Activated CD4-positive, alpha-beta T cell treated with anti-CD3 and anti-CD28 coated beads, Interleukin-2, amount 10 ng/mL, durations not matched to agents 7 days and 5 days (primary cell): Measurements from ENCODE around the gene DDA1. TPM values are rescaled to one million over a fixed set of nuclear protein-coding genes. Genes with fewer than 3 reads are reported as not detected.

Experiments
- CTCF ChIA-PET: fragments of 350-600 bp; sonication (Branson Sonifier 250); formaldehyde crosslinking; loops from one replicate; lab custom pipeline; 2021; ENCODE audit warnings: antibody characterized with exemption; lab: Charles Lee
- POLR2A ChIA-PET: fragments of 350-600 bp; sonication (Branson Sonifier 250); formaldehyde crosslinking; loops from one replicate; lab custom pipeline; 2021; ENCODE audit warnings: antibody characterized with exemption; lab: Charles Lee
- DNase-seq: peaks from one replicate; pipeline ENCODE4 v3.0.0-alpha.2; 2020
- H3K27ac Mint-ChIP-seq: one replicate; pipeline ENCODE4 v1.8.0; 2021; ENCODE audit warnings: mild to moderate bottlenecking, moderate library complexity, mixed read lengths
- H3K27me3 Mint-ChIP-seq: one replicate; pipeline ENCODE4 v1.8.0; 2021; ENCODE audit warnings: mixed read lengths
- H3K36me3 Mint-ChIP-seq: one replicate; pipeline ENCODE4 v1.8.0; 2021; ENCODE audit warnings: low read depth, mixed read lengths
- H3K4me1 Mint-ChIP-seq: one replicate; pipeline ENCODE4 v1.8.0; 2021; ENCODE audit warnings: mixed read lengths
- H3K4me3 Mint-ChIP-seq: one replicate; pipeline ENCODE4 v1.8.0; 2021; ENCODE audit warnings: mild to moderate bottlenecking, moderate library complexity, mixed read lengths
- H3K9me3 Mint-ChIP-seq: one replicate; pipeline ENCODE4 v1.8.0; 2021; ENCODE audit warnings: mixed read lengths
- total RNA-seq, 2 experiments: library from RNA; stranded (reverse); gene quantifications; one replicate each; pipeline ENCODE4 v1.2.3, GENCODE V29; 2021

Gene DDA1
- total RNA-seq, 2 experiments from 2014 or later: 39.5 to 45.3 TPM

DNA sequence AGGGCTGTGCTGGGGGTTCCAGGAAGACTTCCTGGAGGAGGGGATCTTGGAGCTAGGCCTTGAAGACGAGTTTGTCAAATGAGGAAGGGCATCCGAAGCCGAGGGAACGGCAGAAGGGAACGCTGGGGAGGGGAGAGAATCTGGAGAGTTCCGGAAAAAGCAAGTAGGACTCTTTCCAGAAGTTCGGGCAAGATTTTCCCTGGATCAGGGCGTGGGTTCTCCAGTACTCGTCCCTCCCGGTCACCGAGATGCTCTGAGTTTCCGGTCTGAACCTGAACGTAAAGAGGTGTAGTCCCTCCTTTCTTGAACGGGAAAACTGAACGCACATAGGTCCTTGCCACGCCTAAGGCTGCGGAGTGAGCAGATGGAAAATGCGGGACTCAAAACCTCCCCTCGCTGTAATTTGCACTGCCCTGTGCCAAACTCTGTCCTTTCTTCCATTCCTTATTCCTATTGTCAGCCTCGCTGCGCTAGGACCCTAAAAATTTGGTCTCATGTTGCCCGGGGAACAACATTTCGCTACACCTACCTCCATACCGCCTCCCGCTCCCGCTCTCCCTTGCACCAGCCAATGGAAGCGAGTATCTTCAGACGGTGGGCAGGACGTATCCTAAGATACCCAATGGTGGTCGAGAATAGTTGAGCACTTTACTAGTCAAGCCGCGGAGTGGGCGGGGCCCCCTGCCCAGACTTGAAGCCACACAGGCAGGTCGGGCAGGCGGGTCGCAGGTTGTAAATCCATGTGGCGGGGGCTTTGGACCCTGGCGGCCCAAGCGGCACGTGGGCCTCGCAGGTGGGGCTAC lies 27.7 kb downstream of the DDA1 start, which contains the start of gene GTPBP3:
Gene GTPBP3, plus strand, starts transcription at position 682 of the 803 bp plus-strand sequence. Its CDS starts 59 bp downstream, at position 741.
- Mint-ChIP-seq H3K27me3 (no peaks in the 10 kb centered on the region), H3K36me3 (peaks cover 12% of the 10 kb centered on the region), H3K27ac (peak within 1 kb of the TSS; percentile 89), H3K4me3 (peak within 1 kb of the TSS; percentile 79), H3K9me3 (no peaks in the 10 kb centered on the region), H3K4me1 (peaks cover 49% of the 10 kb centered on the region)
- CTCF ChIA-PET: no interaction called here
- peak; percentile 99 for DNase-seq
- POLR2A ChIA-PET: interaction anchor here (0.6 kb wide), 1 partner anchor 72 kb away, joined by 3 read pairs; no protein-coding TSS in a partner anchor

DNA sequence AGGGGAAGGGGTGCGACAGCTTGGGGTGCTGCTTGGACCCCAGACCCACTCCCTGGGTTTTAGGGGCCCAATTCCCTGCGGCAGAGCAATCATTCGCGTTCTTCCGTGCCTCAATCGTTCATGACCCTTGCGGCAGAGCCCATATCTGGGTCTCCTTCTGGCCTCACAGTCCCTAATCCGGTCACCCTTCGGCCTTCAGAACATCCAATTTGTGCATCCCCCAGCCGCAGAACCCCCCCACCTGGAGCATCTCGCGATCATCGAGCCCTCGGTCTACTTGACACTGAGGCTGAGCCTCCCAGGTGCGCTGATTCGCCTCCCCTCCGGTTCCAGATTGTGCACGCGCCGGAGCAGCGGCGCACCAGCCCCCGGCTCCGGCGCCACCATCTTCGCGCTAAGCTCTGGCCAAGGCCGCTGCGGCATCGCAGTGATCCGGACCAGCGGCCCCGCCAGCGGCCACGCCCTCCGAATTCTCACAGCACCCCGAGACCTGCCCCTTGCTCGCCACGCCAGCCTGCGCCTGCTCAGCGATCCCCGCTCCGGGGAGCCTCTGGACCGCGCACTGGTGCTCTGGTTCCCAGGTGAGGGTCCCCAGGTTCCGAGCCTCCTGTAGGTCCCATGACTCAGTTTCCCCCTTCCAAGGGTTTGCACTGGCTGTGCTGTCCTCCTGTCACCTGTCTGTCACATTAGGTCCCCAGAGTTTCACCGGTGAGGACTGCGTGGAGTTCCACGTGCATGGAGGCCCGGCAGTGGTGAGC lies 28.5 kb downstream of the DDA1 start:
- ChIA-PET CTCF (no interaction called here), POLR2A (interaction anchor here (0.6 kb wide), 1 partner anchor 73 kb away, joined by 3 read pairs; no protein-coding TSS in a partner anchor)
- DNase-seq: peak; percentile 45
- Mint-ChIP-seq H3K27ac (peak overlapping the region; percentile 89), H3K36me3 (peaks cover 8% of the 10 kb centered on the region), H3K4me1 (peaks cover 43% of the 10 kb centered on the region), H3K4me3 (peak overlapping the region; percentile 79), H3K27me3 (no peaks in the 10 kb centered on the region), H3K9me3 (no peaks in the 10 kb centered on the region)

DNA sequence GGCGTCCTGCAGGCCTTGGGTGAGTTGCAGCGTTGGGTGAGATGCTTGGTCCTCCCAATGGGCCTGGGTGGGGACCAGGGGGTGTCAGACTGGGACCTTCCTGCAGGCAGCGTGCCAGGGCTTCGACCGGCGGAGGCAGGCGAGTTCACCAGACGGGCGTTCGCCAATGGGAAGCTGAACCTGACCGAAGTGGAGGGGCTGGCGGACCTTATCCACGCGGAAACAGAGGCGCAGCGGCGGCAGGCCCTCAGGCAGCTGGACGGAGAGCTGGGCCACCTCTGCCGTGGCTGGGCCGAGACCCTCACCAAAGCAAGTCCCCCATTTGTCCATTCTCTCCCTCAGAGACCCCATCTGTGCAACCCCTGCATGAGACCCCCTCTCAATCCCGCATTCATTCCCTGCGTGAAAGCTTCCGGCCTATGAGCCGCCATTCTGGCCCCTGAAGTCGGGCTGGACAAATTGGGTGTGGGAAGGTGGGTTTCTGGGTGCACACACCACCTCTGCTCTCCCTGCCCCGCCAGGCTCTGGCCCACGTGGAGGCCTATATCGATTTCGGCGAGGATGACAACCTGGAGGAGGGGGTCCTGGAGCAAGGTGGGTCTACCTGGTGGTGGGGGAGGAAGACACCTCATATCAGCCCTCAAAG lies 29.2 kb downstream of the DDA1 start:
- ChIA-PET POLR2A (no interaction called here), CTCF (interaction anchor here (0.5 kb wide), 1 partner anchor 61 kb away, joined by 3 read pairs; no protein-coding TSS in a partner anchor)
- peaks cover 6% of the 10 kb centered on the region for H3K36me3 Mint-ChIP-seq
- peaks cover 39% of the 10 kb centered on the region for H3K4me1 Mint-ChIP-seq
- H3K9me3 Mint-ChIP-seq: no peaks in the 10 kb centered on the region
- no peaks in the 10 kb centered on the region for H3K27me3 Mint-ChIP-seq
- peak overlapping the region; percentile 79 for H3K4me3 Mint-ChIP-seq
- peak overlapping the region; percentile 89 for H3K27ac Mint-ChIP-seq
- DNase-seq: no peak

DNA sequence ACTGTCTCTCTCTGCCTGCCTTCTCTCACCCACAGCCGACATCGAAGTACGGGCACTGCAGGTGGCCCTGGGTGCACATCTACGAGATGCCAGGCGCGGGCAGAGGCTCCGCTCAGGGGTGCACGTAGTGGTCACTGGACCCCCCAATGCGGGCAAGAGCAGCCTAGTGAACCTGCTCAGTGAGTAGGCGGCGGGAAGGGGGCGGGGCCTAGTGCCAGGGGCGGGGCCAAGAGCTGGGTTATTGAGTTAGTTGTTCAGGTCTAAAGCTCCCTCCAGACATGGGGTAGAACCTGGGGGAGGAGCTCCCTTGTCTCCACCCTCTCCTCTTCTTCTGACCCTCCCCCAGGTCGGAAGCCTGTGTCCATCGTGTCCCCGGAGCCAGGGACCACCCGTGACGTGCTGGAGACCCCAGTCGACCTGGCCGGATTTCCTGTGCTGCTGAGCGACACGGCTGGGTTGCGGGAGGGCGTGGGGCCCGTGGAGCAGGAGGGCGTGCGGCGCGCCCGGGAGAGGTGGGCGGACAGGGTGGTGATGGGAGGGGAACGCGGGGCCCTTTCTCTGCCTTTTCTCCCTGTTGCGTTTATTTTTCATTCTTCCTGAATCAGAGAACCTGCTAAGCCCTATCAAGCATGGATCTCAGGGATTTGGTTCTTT lies 29.9 kb downstream of the DDA1 start:
- peaks cover 3% of the 10 kb centered on the region for H3K36me3 Mint-ChIP-seq
- POLR2A ChIA-PET: no interaction called here
- H3K4me1 Mint-ChIP-seq: peaks cover 34% of the 10 kb centered on the region
- peak; percentile 46 for DNase-seq
- no peaks in the 10 kb centered on the region for H3K27me3 Mint-ChIP-seq
- no peak overlapping the region for H3K27ac Mint-ChIP-seq
- no peaks in the 10 kb centered on the region for H3K9me3 Mint-ChIP-seq
- CTCF ChIA-PET: interaction anchor here (0.5 to 1.4 kb wide), 3 partner anchors 9 to 61 kb away, joined by 3 to 4 read pairs (median 4); no protein-coding TSS in a partner anchor
- peak overlapping the region; percentile 79 for H3K4me3 Mint-ChIP-seq

DNA sequence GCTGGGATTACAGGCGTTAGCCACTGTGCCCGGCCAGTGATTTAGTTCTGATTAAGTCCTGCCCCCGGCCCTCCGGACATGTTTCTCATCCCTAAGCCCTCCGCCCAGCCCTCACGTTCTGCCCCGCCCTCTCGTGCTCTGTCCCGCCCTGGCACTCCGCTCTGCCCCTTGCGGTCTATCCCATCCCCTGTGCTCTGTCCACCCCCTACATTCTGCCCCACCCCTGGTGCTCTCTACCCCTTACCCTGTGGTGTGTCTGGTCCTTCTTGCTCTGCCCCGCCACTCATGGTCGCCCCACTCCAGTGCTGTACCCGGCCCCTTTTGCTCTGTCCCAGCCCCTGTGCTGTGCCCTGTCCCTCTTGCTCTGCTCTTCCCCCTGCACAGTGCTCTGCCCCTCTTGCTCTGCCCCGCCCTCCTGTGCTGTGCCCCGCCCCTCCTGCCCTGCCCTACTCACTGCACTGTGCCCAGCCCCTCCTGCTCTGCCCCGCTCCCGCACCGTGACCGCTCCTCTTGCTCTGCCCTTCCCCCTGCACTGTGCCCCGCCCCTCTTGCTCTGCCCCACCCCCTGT lies 31.0 kb downstream of the DDA1 start:
- H3K36me3 Mint-ChIP-seq: peaks cover 3% of the 10 kb centered on the region
- peaks cover 27% of the 10 kb centered on the region for H3K4me1 Mint-ChIP-seq
- DNase-seq: no peak
- no peak overlapping the region for H3K4me3 Mint-ChIP-seq
- H3K27ac Mint-ChIP-seq: no peak overlapping the region
- ChIA-PET CTCF (interaction anchor here (0.6 to 1.4 kb wide), 2 partner anchors 10 to 27 kb away, joined by 3 to 4 read pairs; no protein-coding TSS in a partner anchor), POLR2A (no interaction called here)
- H3K9me3 Mint-ChIP-seq: no peaks in the 10 kb centered on the region
- H3K27me3 Mint-ChIP-seq: no peaks in the 10 kb centered on the region

DNA sequence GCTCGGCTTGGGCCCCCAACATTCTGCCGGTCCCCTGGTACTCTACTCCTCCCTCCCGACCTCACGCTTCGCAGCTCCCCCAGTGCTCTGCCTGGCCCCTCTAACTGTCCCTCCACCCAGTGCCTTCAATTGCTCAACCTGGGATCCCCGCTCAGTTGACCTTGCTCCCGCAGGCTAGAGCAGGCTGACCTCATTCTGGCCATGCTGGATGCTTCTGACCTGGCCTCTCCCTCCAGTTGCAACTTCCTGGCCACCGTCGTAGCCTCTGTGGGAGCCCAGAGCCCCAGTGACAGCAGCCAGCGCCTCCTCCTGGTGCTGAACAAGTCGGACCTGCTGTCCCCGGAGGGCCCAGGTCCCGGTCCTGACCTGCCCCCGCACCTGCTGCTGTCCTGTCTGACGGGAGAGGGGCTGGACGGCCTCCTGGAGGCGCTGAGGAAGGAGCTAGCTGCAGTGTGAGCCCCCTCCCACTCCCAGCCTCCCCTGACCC lies 31.6 kb downstream of the DDA1 start:
- peaks cover 3% of the 10 kb centered on the region for H3K36me3 Mint-ChIP-seq
- H3K4me1 Mint-ChIP-seq: peaks cover 24% of the 10 kb centered on the region
- H3K27ac Mint-ChIP-seq: no peak overlapping the region
- no peak for DNase-seq
- H3K9me3 Mint-ChIP-seq: no peaks in the 10 kb centered on the region
- H3K4me3 Mint-ChIP-seq: no peak overlapping the region
- CTCF ChIA-PET: interaction anchor here (0.6 to 1.4 kb wide), 2 partner anchors 11 to 26 kb away, joined by 3 to 4 read pairs; no protein-coding TSS in a partner anchor
- POLR2A ChIA-PET: no interaction called here
- H3K27me3 Mint-ChIP-seq: no peaks in the 10 kb centered on the region

DNA sequence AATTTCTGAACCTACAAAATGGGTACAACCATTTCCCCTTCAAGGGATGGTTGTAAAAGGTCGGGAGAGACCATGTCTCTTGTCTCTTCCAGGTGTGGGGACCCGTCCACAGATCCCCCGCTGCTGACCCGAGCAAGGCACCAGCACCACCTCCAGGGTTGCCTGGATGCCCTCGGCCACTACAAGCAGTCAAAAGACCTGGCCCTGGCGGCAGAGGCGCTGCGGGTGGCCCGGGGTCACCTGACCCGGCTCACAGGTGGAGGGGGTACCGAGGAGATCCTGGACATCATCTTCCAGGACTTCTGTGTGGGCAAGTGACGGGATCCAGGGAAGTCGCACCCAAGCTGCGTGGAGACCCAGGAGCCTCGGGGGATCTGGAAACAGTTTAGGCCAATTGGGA lies 32.0 kb downstream of the DDA1 start:
- POLR2A ChIA-PET: no interaction called here
- Mint-ChIP-seq H3K9me3 (no peaks in the 10 kb centered on the region), H3K27ac (no peak overlapping the region), H3K27me3 (no peaks in the 10 kb centered on the region), H3K36me3 (peaks cover 3% of the 10 kb centered on the region), H3K4me1 (peaks cover 27% of the 10 kb centered on the region), H3K4me3 (no peak overlapping the region)
- DNase-seq: no peak
- CTCF ChIA-PET: no interaction called here

DNA sequence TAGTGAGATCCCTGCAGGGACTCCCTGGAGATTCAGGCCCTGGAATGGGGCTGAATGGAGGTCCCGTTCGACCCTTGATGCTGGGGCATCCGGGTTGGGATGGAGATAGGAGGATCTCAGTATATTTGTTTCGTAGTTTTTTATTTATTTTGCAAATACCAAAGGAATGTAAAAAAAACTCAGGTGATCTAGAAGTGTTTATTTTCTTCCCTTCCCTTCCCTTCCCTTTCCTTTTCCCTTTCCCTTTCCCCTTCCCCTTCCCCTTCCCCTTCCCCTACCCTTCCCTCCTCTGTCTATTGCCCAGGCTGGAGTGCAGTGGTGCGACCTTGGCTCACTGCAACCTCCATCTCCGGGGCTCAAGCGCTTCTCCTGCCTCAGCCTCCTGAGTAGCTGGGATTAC lies 32.5 kb downstream of the DDA1 start:
- DNase-seq: no peak
- no peak overlapping the region for H3K27ac Mint-ChIP-seq
- no peaks in the 10 kb centered on the region for H3K9me3 Mint-ChIP-seq
- H3K27me3 Mint-ChIP-seq: no peaks in the 10 kb centered on the region
- POLR2A ChIA-PET: no interaction called here
- no peak overlapping the region for H3K4me3 Mint-ChIP-seq
- CTCF ChIA-PET: no interaction called here
- H3K36me3 Mint-ChIP-seq: peaks cover 3% of the 10 kb centered on the region
- H3K4me1 Mint-ChIP-seq: peaks cover 24% of the 10 kb centered on the region

DNA sequence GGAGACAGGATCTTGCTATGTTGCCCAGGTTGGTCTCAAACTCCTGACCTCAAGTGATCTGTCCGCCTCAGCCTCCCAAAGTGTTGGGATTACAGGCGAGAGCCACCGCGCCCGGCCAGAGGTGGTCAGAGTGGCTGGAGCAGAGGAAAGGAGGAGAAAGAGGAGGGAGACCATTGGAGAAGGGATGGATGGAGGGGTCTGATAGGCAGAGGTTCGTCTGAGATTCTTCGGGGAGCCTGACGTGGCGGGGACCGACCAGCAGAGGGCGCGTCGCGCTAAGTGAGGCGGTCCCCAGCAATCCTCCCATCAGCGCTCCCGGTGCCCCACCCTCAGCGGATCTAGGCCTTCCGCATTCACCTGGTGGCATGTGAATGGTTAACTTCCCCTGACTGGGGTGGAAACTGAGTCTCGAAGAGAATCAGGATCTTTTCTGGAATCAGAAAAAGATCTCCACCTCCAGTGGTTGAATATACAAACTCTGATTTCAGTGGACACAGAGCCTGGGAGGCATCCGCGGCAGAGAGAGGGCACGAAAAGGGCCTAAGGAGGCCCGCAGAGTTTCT lies 36.8 kb downstream of the DDA1 start:
- H3K27ac Mint-ChIP-seq: no peak overlapping the region
- POLR2A ChIA-PET: no interaction called here
- H3K36me3 Mint-ChIP-seq: no peaks in the 10 kb centered on the region
- CTCF ChIA-PET: no interaction called here
- H3K4me1 Mint-ChIP-seq: peaks cover 14% of the 10 kb centered on the region
- H3K9me3 Mint-ChIP-seq: no peaks in the 10 kb centered on the region
- DNase-seq: peak; percentile 80
- H3K4me3 Mint-ChIP-seq: no peak overlapping the region
- H3K27me3 Mint-ChIP-seq: peaks cover 22% of the 10 kb centered on the region

DNA sequence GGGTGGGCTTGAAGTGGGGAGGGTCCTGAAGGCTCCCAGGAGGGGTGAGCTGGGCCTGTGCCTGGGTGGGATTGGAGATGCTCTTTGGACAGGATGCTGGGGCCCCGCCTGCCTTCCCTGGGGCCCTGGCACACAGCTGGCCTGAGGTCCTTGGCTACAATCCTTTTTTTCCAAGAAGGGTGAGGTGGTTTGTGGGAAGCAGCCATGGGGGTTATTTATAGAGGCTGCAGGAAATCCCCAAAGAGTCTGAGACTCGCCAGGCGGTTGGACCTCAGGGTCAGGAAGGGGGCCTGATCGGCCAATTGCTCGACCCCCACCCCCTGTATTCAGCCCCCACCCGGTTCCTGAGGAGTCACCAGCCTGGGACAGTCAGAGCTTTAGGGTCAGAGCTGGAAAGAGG lies 38.0 kb downstream of the DDA1 start:
- ChIA-PET POLR2A (no interaction called here), CTCF (interaction anchor here (0.7 to 1.1 kb wide), 3 partner anchors 20 to 62 kb away, joined by 3 to 4 read pairs (median 3); no protein-coding TSS in a partner anchor)
- H3K4me3 Mint-ChIP-seq: no peak overlapping the region
- H3K4me1 Mint-ChIP-seq: peaks cover 20% of the 10 kb centered on the region
- DNase-seq: no peak
- no peak overlapping the region for H3K27ac Mint-ChIP-seq
- no peaks in the 10 kb centered on the region for H3K36me3 Mint-ChIP-seq
- H3K27me3 Mint-ChIP-seq: peaks cover 27% of the 10 kb centered on the region
- H3K9me3 Mint-ChIP-seq: no peaks in the 10 kb centered on the region

DNA sequence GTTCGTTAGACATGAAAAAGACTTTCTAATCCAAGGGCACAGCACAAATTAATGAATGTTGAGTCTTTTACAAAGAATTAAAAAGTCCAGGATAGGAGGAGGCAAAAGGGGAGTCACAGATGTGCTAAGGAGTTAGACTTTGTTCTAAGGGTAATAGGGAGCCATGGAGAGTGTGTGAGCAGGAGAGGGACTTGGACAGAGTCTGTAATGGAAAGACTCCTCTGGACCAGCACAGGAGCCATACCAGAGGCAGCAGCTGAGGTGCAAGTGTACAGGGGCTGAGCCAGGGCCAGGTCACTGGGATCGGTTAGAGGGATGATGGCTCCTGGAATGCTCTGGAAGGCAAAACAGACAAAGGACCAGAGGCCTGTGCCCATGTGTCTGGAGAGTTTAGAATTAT lies 38.5 kb downstream of the DDA1 start:
- Mint-ChIP-seq H3K4me3 (no peak overlapping the region), H3K9me3 (no peaks in the 10 kb centered on the region), H3K36me3 (no peaks in the 10 kb centered on the region), H3K27ac (no peak overlapping the region), H3K4me1 (peaks cover 20% of the 10 kb centered on the region), H3K27me3 (peaks cover 27% of the 10 kb centered on the region)
- DNase-seq: no peak
- POLR2A ChIA-PET: no interaction called here
- CTCF ChIA-PET: interaction anchor here (1.7 kb wide), 1 partner anchor 38 kb away, joined by 3 read pairs; no protein-coding TSS in a partner anchor
